ENCODE results near the gene F2R.

Gene F2R

GRCh38 chr5:76718381-76718832 is 2.5 kb downstream of the F2R start:
- Histone ChIP-seq H3K36me3 (no peaks in the 10 kb centered on the region), H3K9ac (no peak overlapping the region), H4K20me1 (peaks cover 0 to 19% (median 9%) of the 10 kb centered on the region in 11 experiments; a peak in 11 of 22 replicates), H3K27ac (no peak overlapping the region), H3K4me3 (no peak overlapping the region), H3K4me2 (no peak overlapping the region), H3K27me3 (peaks cover 46 to 56% (median 55%) of the 10 kb centered on the region in 11 experiments), H3K9me3 (replicated peaks in 1 of 11) (peaks cover 0 to 8% (median 4%) of the 10 kb centered on the region in 11 experiments; a peak in 10 of 22 replicates), H3K4me1 (peaks cover 23 to 35% (median 26%) of the 10 kb centered on the region in 10 experiments)
- TF ChIP-seq Cebpa-rat (IDR thresholded peaks at IDR 0.05): no peak

GRCh38 chr5:76718880-76719279 is 3.0 kb downstream of the F2R start:
- Histone ChIP-seq H3K36me3 (no peaks in the 10 kb centered on the region), H3K27me3 (peaks cover 42 to 52% (median 50%) of the 10 kb centered on the region in 11 experiments), H3K4me3 (no peak overlapping the region), H4K20me1 (peaks cover 0 to 19% (median 9%) of the 10 kb centered on the region in 11 experiments; a peak in 11 of 22 replicates), H3K9me3 (replicated peaks in 1 of 11) (peaks cover 0 to 3% (median 0%) of the 10 kb centered on the region in 11 experiments; a peak in 5 of 22 replicates), H3K4me2 (no peak overlapping the region), H3K27ac (no peak overlapping the region), H3K4me1 (peaks cover 23 to 35% (median 26%) of the 10 kb centered on the region in 10 experiments), H3K9ac (no peak overlapping the region)
- no peak for TF ChIP-seq Cebpa-rat (IDR thresholded peaks at IDR 0.05)

GRCh38 chr5:76720988-76721569 is 5.2 kb downstream of the F2R start:
- Histone ChIP-seq H3K4me3 (no peak overlapping the region), H3K9me3 (replicated peaks in 1 of 11) (0 out of 22 replicates have a peak, but pooled peaks cover 0 to 1% (median 0%) of the 10 kb centered on the region in 11 experiments), H3K27me3 (peaks cover 23 to 30% (median 28%) of the 10 kb centered on the region in 11 experiments), H3K4me2 (peak overlapping the region in 6 of 11 experiments; percentile 13 to 71 (median 60); a peak in 11 of 22 replicates), H3K27ac (no peak overlapping the region), H3K36me3 (no peaks in the 10 kb centered on the region), H4K20me1 (peaks cover 0 to 8% (median 0%) of the 10 kb centered on the region in 11 experiments; a peak in 3 of 22 replicates), H3K9ac (no peak overlapping the region), H3K4me1 (peaks cover 9 to 22% (median 14%) of the 10 kb centered on the region in 10 experiments; a peak in 19 of 20 replicates)
- TF ChIP-seq Cebpa-rat (IDR thresholded peaks at IDR 0.05): no peak

- H3K27ac ChIP-seq: no peak overlapping the region
- no peaks in the 10 kb centered on the region for H4K20me1 ChIP-seq
- H3K4me1 ChIP-seq: peaks cover 0 to 16% (median 5%) of the 10 kb centered on the region in 10 experiments; a peak in 10 of 20 replicates
- no peak overlapping the region for H3K9ac ChIP-seq
- H3K27me3 ChIP-seq: peaks cover 1 to 8% (median 6%) of the 10 kb centered on the region in 11 experiments; a peak in 21 of 22 replicates
- TF ChIP-seq Cebpa-rat (IDR thresholded peaks at IDR 0.05): no peak
- no peak overlapping the region for H3K4me2 ChIP-seq
- 0 out of 22 replicates have a peak, but pooled peaks cover 0 to 4% (median 0%) of the 10 kb centered on the region in 11 experiments for H3K36me3 ChIP-seq
- no peak overlapping the region for H3K4me3 ChIP-seq
- peaks cover 6 to 23% (median 14%) of the 10 kb centered on the region in 11 experiments; a peak in 20 of 22 replicates for H3K9me3 ChIP-seq (replicated peaks in 1 of 11)
Observed at GRCh38 chr5:76723266-76723665, 7.3 kb downstream of the F2R start.

GRCh38 chr5:76723906-76724305 is 8.0 kb downstream of the F2R start:
- Histone ChIP-seq H3K4me3 (no peak overlapping the region), H3K4me2 (no peak overlapping the region), H3K36me3 (0 out of 22 replicates have a peak, but pooled peaks cover 0 to 4% (median 0%) of the 10 kb centered on the region in 11 experiments), H3K27ac (no peak overlapping the region), H3K9me3 (replicated peaks in 1 of 11) (peaks cover 12 to 29% (median 21%) of the 10 kb centered on the region in 11 experiments), H3K4me1 (peaks cover 0 to 16% (median 5%) of the 10 kb centered on the region in 10 experiments; a peak in 10 of 20 replicates), H3K27me3 (peaks cover 0 to 1% (median 0%) of the 10 kb centered on the region in 11 experiments; a peak in 2 of 22 replicates), H3K9ac (no peak overlapping the region), H4K20me1 (no peaks in the 10 kb centered on the region)
- no peak for TF ChIP-seq Cebpa-rat (IDR thresholded peaks at IDR 0.05)

- peaks cover 0 to 16% (median 5%) of the 10 kb centered on the region in 10 experiments; a peak in 10 of 20 replicates for H3K4me1 ChIP-seq
- peaks cover 22 to 39% (median 30%) of the 10 kb centered on the region in 11 experiments for H3K9me3 ChIP-seq (replicated peaks in 1 of 11)
- no peak overlapping the region for H3K4me3 ChIP-seq
- no peak overlapping the region for H3K4me2 ChIP-seq
- no peak overlapping the region for H3K9ac ChIP-seq
- H3K27me3 ChIP-seq: no peaks in the 10 kb centered on the region
- H3K36me3 ChIP-seq: peaks cover 0 to 11% (median 0%) of the 10 kb centered on the region in 11 experiments; a peak in 5 of 22 replicates
- no peaks in the 10 kb centered on the region for H4K20me1 ChIP-seq
- no peak for TF ChIP-seq Cebpa-rat (IDR thresholded peaks at IDR 0.05)
- no peak overlapping the region for H3K27ac ChIP-seq
Observed at GRCh38 chr5:76724871-76725270, 8.9 kb downstream of the F2R start.

- TF ChIP-seq Cebpa-rat (IDR thresholded peaks at IDR 0.05): no peak
- H4K20me1 ChIP-seq: no peaks in the 10 kb centered on the region
- H3K4me2 ChIP-seq: no peak overlapping the region
- H3K27ac ChIP-seq: no peak overlapping the region
- H3K4me1 ChIP-seq: no peaks in the 10 kb centered on the region
- peaks cover 37 to 53% (median 45%) of the 10 kb centered on the region in 11 experiments for H3K9me3 ChIP-seq (replicated peaks in 1 of 11)
- peaks cover 0 to 15% (median 0%) of the 10 kb centered on the region in 11 experiments; a peak in 7 of 22 replicates for H3K36me3 ChIP-seq
- no peaks in the 10 kb centered on the region for H3K27me3 ChIP-seq
- H3K4me3 ChIP-seq: no peak overlapping the region
- H3K9ac ChIP-seq: no peak overlapping the region
Observed at GRCh38 chr5:76728965-76729364, 13.0 kb downstream of the F2R start.

- H3K9me3 ChIP-seq (replicated peaks in 1 of 11): peaks cover 37 to 53% (median 45%) of the 10 kb centered on the region in 11 experiments
- no peak overlapping the region; a peak in 1 of 20 replicates for H3K4me3 ChIP-seq
Observed at GRCh38 chr5:76729373-76730290, 13.7 kb downstream of the F2R start.

More at GRCh38 chr5:76729373-76730290, 13.7 kb downstream of the F2R start:
- Histone ChIP-seq H3K4me2 (no peak overlapping the region), H3K36me3 (peaks cover 0 to 15% (median 0%) of the 10 kb centered on the region in 11 experiments; a peak in 7 of 22 replicates), H3K27ac (no peak overlapping the region), H3K4me1 (no peaks in the 10 kb centered on the region), H3K9ac (no peak overlapping the region), H3K27me3 (no peaks in the 10 kb centered on the region), H4K20me1 (no peaks in the 10 kb centered on the region)
- no peak for TF ChIP-seq Cebpa-rat (IDR thresholded peaks at IDR 0.05)

Measured in BLaER1 treated with 17β-estradiol and CSF1 and Interleukin-3, amounts not matched to agents 10 nM and 100 nM (cell line).